HFFc6 (cell line): ENCODE results near the gene NETO2. TPM values are rescaled to one million over a fixed set of nuclear protein-coding genes. Genes with fewer than 3 reads are reported as not detected.

ENCODE experiments used
- DNase-seq: peaks from one replicate; pipeline ENCODE4 v3.0.0-alpha.2; 2018
- H3K27ac Mint-ChIP-seq: 2 replicates; pipeline ENCODE4 v1.8.0; 2020; ENCODE audit warnings: mild to moderate bottlenecking, mixed read lengths
- H3K27me3 Mint-ChIP-seq: 2 replicates; pipeline ENCODE4 v1.8.0; 2021; ENCODE audit warnings: mild to moderate bottlenecking, moderate library complexity, mixed read lengths; ENCODE audit not compliant: insufficient read depth
- H3K36me3 Mint-ChIP-seq: 2 replicates; pipeline ENCODE4 v1.8.0; 2021; ENCODE audit warnings: low read depth, mixed read lengths
- H3K4me1 Mint-ChIP-seq: 2 replicates; pipeline ENCODE4 v1.8.0; 2020; ENCODE audit warnings: low read depth, mixed read lengths
- H3K4me3 Mint-ChIP-seq: 2 replicates; pipeline ENCODE4 v1.8.0; 2020; ENCODE audit warnings: mild to moderate bottlenecking, moderate library complexity, mixed read lengths
- H3K9me3 Mint-ChIP-seq: 2 replicates; pipeline ENCODE4 v1.8.0; 2020; ENCODE audit warnings: mild to moderate bottlenecking, mixed read lengths
- CTCF ChIP-seq: fragments of 200-600 bp; sonication (generic); IDR thresholded peaks from 2 replicates; pipeline ENCODE4 v1.5.0; 2021; ENCODE audit warnings: antibody characterized with exemption, mild to moderate bottlenecking
- total RNA-seq, 6 experiments: library from RNA; stranded (reverse); fragmentation: NEBNext Ultra II Directional; extraction: Animal tissue kit (Norgen Biotek cat#: 25700); gene quantifications; 2 replicates in 1 of 6; 3 replicates in 5 of 6; pipeline ENCODE4 v1.2.3, GENCODE V29; 2021

Gene NETO2
- total RNA-seq, 6 experiments from 2014 or later = 11.7 to 24.0 (median 19.4) TPM

- no peak for DNase-seq
- Mint-ChIP-seq H3K9me3 (no peaks in the 10 kb centered on the region), H3K27me3 (peaks cover 15% of the 10 kb centered on the region), H3K36me3 (no peaks in the 10 kb centered on the region), H3K4me1 (0 out of 2 replicates have a peak, but pooled peaks cover 4% of the 10 kb centered on the region), H3K27ac (no peak overlapping the region), H3K4me3 (peak overlapping the region; percentile 78)
- no peak for TF ChIP-seq CTCF
Measured at GRCh38 chr16:47037396-47037745, 106.4 kb downstream of the NETO2 start.

- DNase-seq = no peak
- H3K4me1 Mint-ChIP-seq = 0 out of 2 replicates have a peak, but pooled peaks cover 4% of the 10 kb centered on the region
- no peaks in the 10 kb centered on the region for H3K9me3 Mint-ChIP-seq
- no peak overlapping the region for H3K27ac Mint-ChIP-seq
- no peaks in the 10 kb centered on the region for H3K36me3 Mint-ChIP-seq
- H3K4me3 Mint-ChIP-seq = peak overlapping the region; percentile 63; the same call in 1 of the 2 replicates
- TF ChIP-seq CTCF = no peak
- peaks cover 13% of the 10 kb centered on the region for H3K27me3 Mint-ChIP-seq
Measured at GRCh38 chr16:47036201-47036600, 107.5 kb downstream of the NETO2 start.

- no peak for TF ChIP-seq CTCF
- no peak overlapping the region for H3K4me3 Mint-ChIP-seq
- H3K9me3 Mint-ChIP-seq = no peaks in the 10 kb centered on the region
- H3K4me1 Mint-ChIP-seq = 0 out of 2 replicates have a peak, but pooled peaks cover 4% of the 10 kb centered on the region
- DNase-seq = no peak
- no peaks in the 10 kb centered on the region for H3K36me3 Mint-ChIP-seq
- H3K27ac Mint-ChIP-seq = no peak overlapping the region
- H3K27me3 Mint-ChIP-seq = peaks cover 8% of the 10 kb centered on the region
Measured at GRCh38 chr16:47035436-47035835, 108.3 kb downstream of the NETO2 start.

- Mint-ChIP-seq H3K9me3 (no peaks in the 10 kb centered on the region), H3K4me3 (no peak overlapping the region), H3K27ac (no peak overlapping the region), H3K27me3 (peaks cover 7% of the 10 kb centered on the region), H3K36me3 (no peaks in the 10 kb centered on the region), H3K4me1 (0 out of 2 replicates have a peak, but pooled peaks cover 4% of the 10 kb centered on the region)
- DNase-seq = no peak
- no peak for TF ChIP-seq CTCF
Measured at GRCh38 chr16:47034455-47034854, 109.3 kb downstream of the NETO2 start.

- peaks cover 6% of the 10 kb centered on the region for H3K27me3 Mint-ChIP-seq
- 0 out of 2 replicates have a peak, but pooled peaks cover 2% of the 10 kb centered on the region for H3K4me1 Mint-ChIP-seq
- no peaks in the 10 kb centered on the region for H3K36me3 Mint-ChIP-seq
- no peak overlapping the region for H3K4me3 Mint-ChIP-seq
- TF ChIP-seq CTCF = no peak
- H3K27ac Mint-ChIP-seq = no peak overlapping the region
- no peaks in the 10 kb centered on the region for H3K9me3 Mint-ChIP-seq
- DNase-seq = no peak
Measured at GRCh38 chr16:47033176-47033575, 110.6 kb downstream of the NETO2 start.

- Mint-ChIP-seq H3K9me3 (no peaks in the 10 kb centered on the region), H3K4me1 (no peaks in the 10 kb centered on the region), H3K36me3 (no peaks in the 10 kb centered on the region), H3K27ac (no peak overlapping the region), H3K4me3 (no peak overlapping the region), H3K27me3 (peaks cover 9% of the 10 kb centered on the region)
- TF ChIP-seq CTCF = no peak
- no peak for DNase-seq
Measured at GRCh38 chr16:47029724-47030123, 114.0 kb downstream of the NETO2 start.
